ENCODE results near the gene PREX1.

Gene PREX1

DNA sequence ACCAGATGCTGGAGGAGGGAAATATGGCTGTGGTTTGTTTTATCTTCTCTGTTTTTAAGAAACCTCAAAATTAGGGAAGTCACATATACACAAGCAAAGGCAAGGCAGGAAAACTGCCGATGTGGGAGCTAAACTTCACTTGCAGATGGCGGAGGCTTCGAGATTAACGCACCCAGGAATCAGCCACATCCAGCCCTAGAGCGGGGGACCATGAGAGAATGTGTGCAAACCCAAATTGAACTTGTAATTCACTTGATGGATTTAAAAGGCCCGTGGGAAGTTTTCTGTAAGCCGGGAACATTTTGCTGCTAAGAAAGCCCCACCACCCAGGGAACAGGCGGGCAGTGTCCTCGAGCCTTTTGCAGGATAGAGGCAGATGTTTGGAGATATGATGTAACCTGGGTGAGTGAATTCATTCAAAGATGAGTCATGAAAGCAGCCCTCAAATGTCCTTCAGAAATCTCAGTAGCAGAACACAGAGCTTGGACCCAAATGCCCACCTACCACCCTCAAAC is 39.9 kb downstream of the PREX1 start:
- Histone ChIP-seq H3K36me3 (ENCODE audit: control insufficient read depth in 1 of 2, insufficient read depth in 2 of 2, low read length in 2 of 2) (no peaks in the 10 kb centered on the region), H3K27me3 (ENCODE audit: control insufficient read depth in 1 of 2, insufficient read depth in 2 of 2, low read length in 2 of 2) (no peaks in the 10 kb centered on the region), H3K27ac (ENCODE audit: low read depth, low read length) (no peak overlapping the region), H3K9ac (ENCODE audit: low read depth in 1 of 2, low read length in 2 of 2) (no peak overlapping the region), H3K9me3 (ENCODE audit: control insufficient read depth in 1 of 2, low read length in 2 of 2) (no peaks in the 10 kb centered on the region), H3K4me1 (ENCODE audit: control insufficient read depth in 1 of 2, insufficient read depth in 2 of 2, low read length in 2 of 2) (peaks cover 27 to 34% of the 10 kb centered on the region in 2 donors), H3K4me3 (ENCODE audit: low read depth in 1 of 2, low read length in 2 of 2) (no peak overlapping the region)

DNA sequence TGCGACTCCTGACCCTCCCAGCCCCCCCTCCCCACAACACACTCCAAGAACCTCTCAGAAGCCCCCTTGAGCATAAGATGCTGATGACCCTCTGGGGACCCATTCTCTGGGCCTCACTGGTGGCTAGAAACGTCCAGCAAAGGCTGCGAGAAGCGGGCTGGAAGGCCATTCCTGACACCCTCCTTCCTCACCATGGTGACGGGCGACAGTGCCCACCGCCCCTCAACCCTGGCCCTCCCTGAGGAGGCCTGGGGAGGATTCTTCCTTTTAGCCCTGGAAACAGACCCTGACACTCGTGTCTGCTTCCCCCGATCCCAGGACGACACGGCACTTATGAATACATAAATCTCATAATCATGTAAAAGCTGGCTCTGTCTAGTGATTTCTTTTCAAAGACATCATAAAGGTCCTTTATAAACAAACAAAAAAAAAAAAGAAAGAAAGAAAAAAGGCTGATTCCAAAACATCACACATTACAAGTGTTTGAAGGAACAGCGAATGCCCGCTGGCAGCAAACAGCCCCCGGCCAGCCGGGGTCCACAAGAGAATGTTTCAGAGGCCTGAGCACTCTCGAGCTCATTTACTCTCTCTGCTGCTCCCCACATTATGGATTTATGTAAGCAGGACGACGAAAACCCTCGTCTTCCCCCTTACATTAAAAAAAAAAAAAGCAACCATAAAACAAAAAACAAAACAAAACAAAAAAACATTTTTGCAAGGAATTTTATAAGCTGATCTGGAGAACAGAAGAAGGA is 40.7 kb downstream of the PREX1 start:
- no peak overlapping the region for H3K27ac ChIP-seq (ENCODE audit: low read depth, low read length)
- no peak overlapping the region for H3K4me3 ChIP-seq (ENCODE audit: low read depth in 1 of 2, low read length in 2 of 2)
- no peak overlapping the region for H3K9ac ChIP-seq (ENCODE audit: low read depth in 1 of 2, low read length in 2 of 2)
- no peaks in the 10 kb centered on the region for H3K9me3 ChIP-seq (ENCODE audit: control insufficient read depth in 1 of 2, low read length in 2 of 2)
- no peaks in the 10 kb centered on the region for H3K36me3 ChIP-seq (ENCODE audit: control insufficient read depth in 1 of 2, insufficient read depth in 2 of 2, low read length in 2 of 2)
- peaks cover 33 to 34% of the 10 kb centered on the region in 2 donors for H3K4me1 ChIP-seq (ENCODE audit: control insufficient read depth in 1 of 2, insufficient read depth in 2 of 2, low read length in 2 of 2)
- no peaks in the 10 kb centered on the region for H3K27me3 ChIP-seq (ENCODE audit: control insufficient read depth in 1 of 2, insufficient read depth in 2 of 2, low read length in 2 of 2)

DNA sequence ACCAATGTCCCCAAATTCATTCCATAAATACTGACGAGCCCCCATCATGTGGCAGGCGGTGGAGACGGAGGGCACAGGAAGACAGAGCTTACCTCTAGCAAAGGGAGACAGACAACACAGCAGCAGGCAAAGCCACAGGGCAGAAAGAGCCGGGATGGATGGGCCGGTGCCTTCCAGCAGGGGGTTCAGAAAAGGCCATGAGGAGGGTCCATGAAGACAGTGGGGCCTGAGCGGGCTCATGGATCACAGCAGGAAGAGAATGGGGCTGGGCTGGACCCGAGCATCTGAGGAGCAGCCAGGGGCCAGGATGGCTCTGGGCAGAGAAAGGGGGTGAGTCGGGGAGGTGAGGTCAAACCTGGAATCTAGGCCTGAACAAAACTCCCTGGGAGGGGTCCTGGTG is 42.0 kb downstream of the PREX1 start:
- no peaks in the 10 kb centered on the region for H3K27me3 ChIP-seq (ENCODE audit: control insufficient read depth in 1 of 2, insufficient read depth in 2 of 2, low read length in 2 of 2)
- no peak overlapping the region for H3K27ac ChIP-seq (ENCODE audit: low read depth, low read length)
- H3K4me3 ChIP-seq (ENCODE audit: low read depth in 1 of 2, low read length in 2 of 2), result no peak overlapping the region

DNA sequence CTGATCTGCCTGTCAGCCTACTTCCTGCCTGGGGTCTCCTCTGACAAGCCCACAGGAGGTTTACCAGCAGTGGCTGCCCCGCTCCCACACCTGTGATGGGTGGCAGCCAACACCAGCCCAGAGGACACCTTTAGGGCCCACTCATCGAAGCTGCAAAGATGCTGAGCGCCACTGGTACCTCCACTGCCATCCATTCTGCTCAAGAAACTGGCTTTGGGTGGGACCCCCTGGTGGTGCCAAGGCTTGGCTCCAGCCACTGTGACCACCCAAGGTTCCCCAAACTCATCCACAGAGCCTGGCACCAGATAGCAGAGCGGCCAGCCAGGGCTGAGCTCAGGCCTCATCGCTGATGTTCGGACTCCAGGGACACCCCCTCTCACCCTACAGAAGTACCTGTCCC is 42.5 kb downstream of the PREX1 start:
- no peaks in the 10 kb centered on the region for H3K9me3 ChIP-seq (ENCODE audit: control insufficient read depth in 1 of 2, low read length in 2 of 2)
- H3K9ac ChIP-seq (ENCODE audit: low read depth in 1 of 2, low read length in 2 of 2), result no peak overlapping the region
- H3K36me3 ChIP-seq (ENCODE audit: control insufficient read depth in 1 of 2, insufficient read depth in 2 of 2, low read length in 2 of 2), result no peaks in the 10 kb centered on the region
- H3K27me3 ChIP-seq (ENCODE audit: control insufficient read depth in 1 of 2, insufficient read depth in 2 of 2, low read length in 2 of 2), result no peaks in the 10 kb centered on the region
- H3K4me3 ChIP-seq (ENCODE audit: low read depth in 1 of 2, low read length in 2 of 2), result no peak overlapping the region
- H3K4me1 ChIP-seq (ENCODE audit: control insufficient read depth in 1 of 2, insufficient read depth in 2 of 2, low read length in 2 of 2), result peaks cover 25 to 27% of the 10 kb centered on the region in 2 donors
- no peak overlapping the region for H3K27ac ChIP-seq (ENCODE audit: low read depth, low read length)

More for the DNA sequence above, 42.0 kb downstream of the PREX1 start:
- Histone ChIP-seq H3K4me1 (ENCODE audit: control insufficient read depth in 1 of 2, insufficient read depth in 2 of 2, low read length in 2 of 2) (peaks cover 30 to 32% of the 10 kb centered on the region in 2 donors), H3K9me3 (ENCODE audit: control insufficient read depth in 1 of 2, low read length in 2 of 2) (no peaks in the 10 kb centered on the region), H3K9ac (ENCODE audit: low read depth in 1 of 2, low read length in 2 of 2) (no peak overlapping the region), H3K36me3 (ENCODE audit: control insufficient read depth in 1 of 2, insufficient read depth in 2 of 2, low read length in 2 of 2) (no peaks in the 10 kb centered on the region)

DNA sequence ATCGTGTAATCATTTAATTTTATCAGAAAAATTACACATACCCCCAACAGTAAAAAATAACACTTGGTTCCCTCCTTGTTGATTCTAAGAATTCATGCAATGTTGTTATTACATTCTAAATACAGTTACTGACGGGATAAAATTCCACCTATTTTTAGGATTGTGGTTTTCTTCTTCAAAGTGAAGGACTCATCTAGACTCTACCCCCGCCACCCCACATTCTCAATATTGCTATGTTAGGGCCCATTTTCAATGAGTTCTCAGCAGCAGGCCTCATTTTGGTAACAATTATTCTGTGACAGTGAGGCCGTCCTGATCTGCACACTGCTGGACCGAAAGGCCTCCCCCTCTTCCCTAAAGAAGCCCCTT is 43.5 kb downstream of the PREX1 start:
- Histone ChIP-seq H3K27me3 (ENCODE audit: control insufficient read depth in 1 of 2, insufficient read depth in 2 of 2, low read length in 2 of 2) (no peaks in the 10 kb centered on the region), H3K4me3 (ENCODE audit: low read depth in 1 of 2, low read length in 2 of 2) (no peak overlapping the region), H3K4me1 (ENCODE audit: control insufficient read depth in 1 of 2, insufficient read depth in 2 of 2, low read length in 2 of 2) (peaks cover 22 to 25% of the 10 kb centered on the region in 2 donors)

DNA sequence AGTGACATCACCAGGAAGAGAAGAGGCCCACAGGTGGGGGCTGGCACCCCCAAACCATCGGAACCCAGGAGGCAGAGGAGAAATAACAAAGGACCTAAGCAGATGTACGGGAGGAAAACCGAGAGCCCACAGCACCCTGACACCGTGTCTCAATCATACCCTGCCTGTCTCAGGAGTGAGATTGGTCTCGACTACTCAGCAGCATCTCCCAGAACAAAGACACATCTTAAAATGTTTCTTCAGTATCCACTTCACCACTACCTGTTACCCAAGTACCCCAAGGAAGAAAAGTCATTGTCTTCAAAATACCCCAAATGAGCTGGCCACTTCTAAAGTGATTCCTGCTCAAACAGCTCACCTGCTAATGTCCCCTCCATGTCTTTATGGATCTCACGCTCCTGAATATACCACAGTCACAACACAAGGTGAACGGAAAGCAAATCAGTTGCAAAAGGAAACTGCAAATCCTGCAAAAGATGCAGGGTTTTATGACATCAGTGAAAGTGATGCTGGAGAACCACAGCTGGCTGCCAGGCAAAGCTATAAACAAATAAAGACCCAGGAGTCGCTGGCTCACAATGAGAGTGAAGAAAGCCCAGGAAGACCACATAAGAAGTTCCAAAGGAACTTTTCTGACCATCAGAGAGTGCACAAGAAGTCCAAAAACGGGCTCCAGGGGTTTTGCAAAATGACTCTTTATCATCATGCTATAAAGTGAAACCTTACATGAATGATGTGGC is 44.1 kb downstream of the PREX1 start:
- Histone ChIP-seq H3K36me3 (ENCODE audit: control insufficient read depth in 1 of 2, insufficient read depth in 2 of 2, low read length in 2 of 2) (no peaks in the 10 kb centered on the region), H3K27me3 (ENCODE audit: control insufficient read depth in 1 of 2, insufficient read depth in 2 of 2, low read length in 2 of 2) (no peaks in the 10 kb centered on the region), H3K27ac (ENCODE audit: low read depth, low read length) (no peak overlapping the region), H3K4me3 (ENCODE audit: low read depth in 1 of 2, low read length in 2 of 2) (no peak overlapping the region), H3K4me1 (ENCODE audit: control insufficient read depth in 1 of 2, insufficient read depth in 2 of 2, low read length in 2 of 2) (peaks cover 22 to 25% of the 10 kb centered on the region in 2 donors), H3K9ac (ENCODE audit: low read depth in 1 of 2, low read length in 2 of 2) (no peak overlapping the region), H3K9me3 (ENCODE audit: control insufficient read depth in 1 of 2, low read length in 2 of 2) (peaks cover 5 to 7% of the 10 kb centered on the region in 2 donors)

More for the DNA sequence above, 43.5 kb downstream of the PREX1 start:
- no peak overlapping the region for H3K27ac ChIP-seq (ENCODE audit: low read depth, low read length)
- H3K9ac ChIP-seq (ENCODE audit: low read depth in 1 of 2, low read length in 2 of 2), result no peak overlapping the region
- peaks cover 5 to 6% of the 10 kb centered on the region in 2 donors for H3K9me3 ChIP-seq (ENCODE audit: control insufficient read depth in 1 of 2, low read length in 2 of 2)
- no peaks in the 10 kb centered on the region for H3K36me3 ChIP-seq (ENCODE audit: control insufficient read depth in 1 of 2, insufficient read depth in 2 of 2, low read length in 2 of 2)

DNA sequence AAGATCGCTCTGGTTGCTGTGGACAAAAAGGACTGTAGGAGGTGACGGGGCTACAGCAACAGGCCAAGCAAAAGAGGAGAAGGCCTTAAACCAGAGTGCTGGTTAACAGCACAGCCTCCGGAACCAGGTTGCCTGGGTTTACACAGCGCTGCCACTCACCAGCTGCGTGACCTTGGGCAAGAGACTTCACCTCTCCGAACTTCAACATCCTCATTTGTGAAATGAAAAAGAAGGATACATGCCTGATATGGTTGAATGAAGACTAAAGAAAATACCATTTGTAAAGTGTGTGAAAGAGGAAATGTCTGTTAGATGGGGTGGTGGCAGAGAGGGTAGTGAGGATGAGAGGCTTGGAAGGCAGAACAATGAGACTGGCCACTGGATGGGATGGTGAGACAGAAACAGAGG is 44.9 kb downstream of the PREX1 start:
- H3K36me3 ChIP-seq (ENCODE audit: control insufficient read depth in 1 of 2, insufficient read depth in 2 of 2, low read length in 2 of 2), result no peaks in the 10 kb centered on the region
- H3K9ac ChIP-seq (ENCODE audit: low read depth in 1 of 2, low read length in 2 of 2), result no peak overlapping the region
- no peak overlapping the region for H3K27ac ChIP-seq (ENCODE audit: low read depth, low read length)
- H3K4me1 ChIP-seq (ENCODE audit: control insufficient read depth in 1 of 2, insufficient read depth in 2 of 2, low read length in 2 of 2), result peaks cover 18 to 22% of the 10 kb centered on the region in 2 donors
- H3K4me3 ChIP-seq (ENCODE audit: low read depth in 1 of 2, low read length in 2 of 2), result no peak overlapping the region
- peaks cover 5 to 7% of the 10 kb centered on the region in 2 donors for H3K9me3 ChIP-seq (ENCODE audit: control insufficient read depth in 1 of 2, low read length in 2 of 2)
- H3K27me3 ChIP-seq (ENCODE audit: control insufficient read depth in 1 of 2, insufficient read depth in 2 of 2, low read length in 2 of 2), result no peaks in the 10 kb centered on the region

DNA sequence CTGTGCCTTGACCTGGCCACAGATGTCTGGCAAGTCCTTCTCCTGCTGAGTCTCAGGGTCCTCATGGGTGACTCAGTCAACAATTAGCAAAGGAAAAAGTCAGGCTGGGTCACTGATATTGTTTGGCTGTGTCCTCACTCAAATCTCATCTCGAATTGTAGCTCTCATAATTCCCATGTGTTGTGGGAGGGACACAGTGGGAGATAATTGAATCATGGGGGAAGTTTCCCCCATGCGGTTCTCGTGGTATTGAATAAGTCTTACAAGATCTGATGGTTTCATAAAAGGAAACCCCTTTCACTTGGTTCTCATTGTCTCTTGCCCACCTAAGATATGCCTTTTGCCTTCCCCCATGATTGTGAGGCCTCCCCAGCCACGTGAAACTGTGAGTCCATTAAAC is 45.7 kb downstream of the PREX1 start:
- Histone ChIP-seq H3K4me1 (ENCODE audit: control insufficient read depth in 1 of 2, insufficient read depth in 2 of 2, low read length in 2 of 2) (peaks cover 23 to 27% of the 10 kb centered on the region in 2 donors), H3K27ac (ENCODE audit: low read depth, low read length) (no peak overlapping the region), H3K9me3 (ENCODE audit: control insufficient read depth in 1 of 2, low read length in 2 of 2) (peaks cover 5 to 7% of the 10 kb centered on the region in 2 donors), H3K9ac (ENCODE audit: low read depth in 1 of 2, low read length in 2 of 2) (no peak overlapping the region), H3K36me3 (ENCODE audit: control insufficient read depth in 1 of 2, insufficient read depth in 2 of 2, low read length in 2 of 2) (no peaks in the 10 kb centered on the region), H3K27me3 (ENCODE audit: control insufficient read depth in 1 of 2, insufficient read depth in 2 of 2, low read length in 2 of 2) (no peaks in the 10 kb centered on the region), H3K4me3 (ENCODE audit: low read depth in 1 of 2, low read length in 2 of 2) (no peak overlapping the region)

DNA sequence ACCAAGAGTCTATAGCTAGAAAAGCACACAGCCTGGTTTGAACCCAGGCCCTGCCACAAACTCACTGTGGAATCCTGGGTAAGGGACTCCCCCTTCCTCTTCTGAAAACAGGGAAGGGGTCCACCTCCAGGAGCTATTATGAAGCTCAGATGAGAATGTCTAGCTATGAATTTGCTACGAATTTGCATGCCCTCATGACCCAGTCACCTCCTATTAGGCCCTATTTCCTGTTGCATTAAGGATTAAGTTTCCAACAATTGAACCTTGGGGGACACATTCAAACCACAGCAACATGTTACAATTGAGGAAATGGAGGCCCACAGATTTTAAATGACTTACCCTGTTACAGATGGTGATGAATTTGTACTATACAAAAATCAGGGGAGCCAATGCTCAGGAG is 46.2 kb downstream of the PREX1 start:
- peaks cover 5 to 7% of the 10 kb centered on the region in 2 donors for H3K9me3 ChIP-seq (ENCODE audit: control insufficient read depth in 1 of 2, low read length in 2 of 2)
- peaks cover 27 to 29% of the 10 kb centered on the region in 2 donors for H3K4me1 ChIP-seq (ENCODE audit: control insufficient read depth in 1 of 2, insufficient read depth in 2 of 2, low read length in 2 of 2)
- H3K4me3 ChIP-seq (ENCODE audit: low read depth in 1 of 2, low read length in 2 of 2), result no peak overlapping the region
- H3K27me3 ChIP-seq (ENCODE audit: control insufficient read depth in 1 of 2, insufficient read depth in 2 of 2, low read length in 2 of 2), result no peaks in the 10 kb centered on the region
- H3K36me3 ChIP-seq (ENCODE audit: control insufficient read depth in 1 of 2, insufficient read depth in 2 of 2, low read length in 2 of 2), result no peaks in the 10 kb centered on the region
- no peak overlapping the region for H3K9ac ChIP-seq (ENCODE audit: low read depth in 1 of 2, low read length in 2 of 2)
- H3K27ac ChIP-seq (ENCODE audit: low read depth, low read length), result no peak overlapping the region

DNA sequence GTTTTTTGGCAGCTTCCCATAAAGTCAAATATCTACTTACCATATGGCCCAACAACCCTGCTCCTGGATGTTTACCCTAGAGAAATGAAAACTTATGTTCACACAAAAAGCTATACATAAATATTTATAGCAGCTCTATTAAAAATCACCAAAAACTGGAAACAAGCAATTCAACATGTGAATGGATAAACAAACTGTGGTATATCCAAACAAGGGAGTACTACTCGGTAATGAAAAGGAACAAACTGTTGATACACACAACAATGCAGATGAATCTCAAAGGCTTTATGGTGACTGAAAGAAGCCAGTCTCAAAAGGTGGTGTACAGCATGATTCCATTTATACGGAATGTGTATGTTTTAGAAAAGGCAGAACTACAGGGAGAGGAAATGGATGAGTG is 48.4 kb downstream of the PREX1 start:
- Histone ChIP-seq H3K27ac (ENCODE audit: low read depth, low read length) (no peak overlapping the region), H3K9me3 (ENCODE audit: control insufficient read depth in 1 of 2, low read length in 2 of 2) (peaks cover 5 to 7% of the 10 kb centered on the region in 2 donors), H3K27me3 (ENCODE audit: control insufficient read depth in 1 of 2, insufficient read depth in 2 of 2, low read length in 2 of 2) (no peaks in the 10 kb centered on the region), H3K4me3 (ENCODE audit: low read depth in 1 of 2, low read length in 2 of 2) (no peak overlapping the region), H3K36me3 (ENCODE audit: control insufficient read depth in 1 of 2, insufficient read depth in 2 of 2, low read length in 2 of 2) (no peaks in the 10 kb centered on the region), H3K4me1 (ENCODE audit: control insufficient read depth in 1 of 2, insufficient read depth in 2 of 2, low read length in 2 of 2) (peaks cover 34 to 37% of the 10 kb centered on the region in 2 donors), H3K9ac (ENCODE audit: low read depth in 1 of 2, low read length in 2 of 2) (no peak overlapping the region)
